ENCODE data around the gene CRABP2. TPM values are rescaled to one million over a fixed set of nuclear protein-coding genes. Genes with fewer than 3 reads are reported as not detected.

CRABP2 gene
- polyA plus RNA-seq, 2 of the 4 experiments (the other 2 are of a cell fraction) = 1.7 to 15.6 TPM

- Histone ChIP-seq H3K9me3 (no peaks in the 10 kb centered on the region), H3K27ac (0 out of 6 replicates have a peak overlapping the region, but pooled peaks of 1 of the 2 experiments have one; percentile 8), H3K4me1 (peaks cover 13% of the 10 kb centered on the region), H3K4me2 (no peak overlapping the region), H3K4me3 (no peak overlapping the region)
- TF ChIP-seq CTCF (IDR thresholded peaks at IDR 0.05) (no peak), HEYL (CRISPR knock-in tag; IDR thresholded peaks at IDR 0.05) (no peak), BCL3 (IDR thresholded peaks at IDR 0.05) (no peak), SMC3 (IDR thresholded peaks at IDR 0.05) (no peak), NFE2L2 (conservative IDR thresholded peaks at IDR 0.05; ENCODE audit: low read length) (no peak), NPAS2 (CRISPR knock-in tag; IDR thresholded peaks at IDR 0.05; ENCODE audit: borderline replicate concordance) (no peak), MAZ (IDR thresholded peaks at IDR 0.05; ENCODE audit: borderline replicate concordance, low read depth, low read length) (no peak), ATOH8 (CRISPR knock-in tag; IDR thresholded peaks at IDR 0.05; ENCODE audit: low read depth) (no peak)
- DNase-seq (ENCODE audit: low read depth in 1 of 2, low spot score in 1 of 2) (no peak), FAIRE-seq (no peak), ATAC-seq (peak in 1 of 2 experiments; percentile 8; a peak in 1 of 6 replicates)
- WGBS (ENCODE audit: missing lambda C conversion rate) = 73% methylated on average over 13 of the region's 18 CpGs
- CTCF ChIA-PET = interaction anchor here (0.8 to 52.1 kb wide), 6 partner anchors 14 to 158 kb away, joined by 3 to 2258 read pairs (median 302); partner anchors contain the start of genes CRABP2, HAPLN2, ISG20L2 and METTL25B
- POLR2A ChIA-PET = no interaction called here
Measured at GRCh38 chr1:156675210-156676113, 29.9 kb downstream of the CRABP2 start.

- FAIRE-seq = no peak
Measured at GRCh38 chr1:156673387-156674121, 31.8 kb downstream of the CRABP2 start.

More at GRCh38 chr1:156673387-156674121, 31.8 kb downstream of the CRABP2 start:
- DNase-seq (ENCODE audit: low read depth in 1 of 2, low spot score in 1 of 2) = no peak
- Histone ChIP-seq H3K9me3 (no peaks in the 10 kb centered on the region), H3K4me1 (peaks cover 13% of the 10 kb centered on the region), H3K4me3 (no peak overlapping the region), H3K27ac (no peak overlapping the region), H3K4me2 (no peak overlapping the region)
- no peak for ATAC-seq
- ChIA-PET POLR2A (no interaction called here), CTCF (interaction anchor here (1.1 to 52.1 kb wide), 6 partner anchors 9 to 288 kb away, joined by 3 to 2258 read pairs (median 302); partner anchors contain the start of genes CRABP2, HAPLN2, ISG20L2 and METTL25B)
- WGBS (ENCODE audit: missing lambda C conversion rate) = 67% methylated on average over 8 of the region's 8 CpGs
- TF ChIP-seq PBX3 (IDR thresholded peaks at IDR 0.05) (no peak), CEBPB (IDR thresholded peaks at IDR 0.05) (no peak), JUNB (IDR thresholded peaks at IDR 0.05) (no peak), ZSCAN20 (CRISPR knock-in tag; IDR thresholded peaks at IDR 0.05) (no peak), POLR2A (IDR thresholded peaks at IDR 0.05; ENCODE audit: low read length) (no peak), FOSB (CRISPR knock-in tag; IDR thresholded peaks at IDR 0.05) (no peak), ZNF302 (CRISPR knock-in tag; IDR thresholded peaks at IDR 0.05) (no peak), KDM1A (IDR thresholded peaks at IDR 0.05; ENCODE audit: low read depth) (no peak), POLR2AphosphoS2 (conservative IDR thresholded peaks at IDR 0.05; ENCODE audit: low read length) (no peak), REST (IDR thresholded peaks at IDR 0.05) (no peak), EHF (CRISPR knock-in tag; IDR thresholded peaks at IDR 0.05) (no peak), HOXB13 (CRISPR knock-in tag; IDR thresholded peaks at IDR 0.05; ENCODE audit: low read depth) (no peak), SREBF2 (IDR thresholded peaks at IDR 0.05) (no peak), RARB (CRISPR knock-in tag; IDR thresholded peaks at IDR 0.05) (no peak), TP53 (CRISPR knock-in tag; IDR thresholded peaks at IDR 0.05) (no peak), ELK1 (IDR thresholded peaks at IDR 0.05; ENCODE audit: low read depth, low read length) (no peak), RCOR1 (IDR thresholded peaks at IDR 0.05; ENCODE audit: low read depth, low read length) (no peak)
